Epidermal melanocyte (primary cell): ENCODE results near the gene AIFM3.
"Not testable (repeated sequence)": the region's sequence is repeated elsewhere in the genome, so short reads cannot be mapped to it uniquely, and the experiment has no call there.

ENCODE experiments used
- DNase-seq: peaks from one replicate; pipeline ENCODE4 v3.0.0; 2011; ENCODE audit warnings: low spot score; ENCODE audit not compliant: insufficient read length

Gene AIFM3

GRCh38 chr22:20957683-20958431 lies 9.2 kb upstream of the AIFM3 start:
- DNase-seq = no peak

DNA sequence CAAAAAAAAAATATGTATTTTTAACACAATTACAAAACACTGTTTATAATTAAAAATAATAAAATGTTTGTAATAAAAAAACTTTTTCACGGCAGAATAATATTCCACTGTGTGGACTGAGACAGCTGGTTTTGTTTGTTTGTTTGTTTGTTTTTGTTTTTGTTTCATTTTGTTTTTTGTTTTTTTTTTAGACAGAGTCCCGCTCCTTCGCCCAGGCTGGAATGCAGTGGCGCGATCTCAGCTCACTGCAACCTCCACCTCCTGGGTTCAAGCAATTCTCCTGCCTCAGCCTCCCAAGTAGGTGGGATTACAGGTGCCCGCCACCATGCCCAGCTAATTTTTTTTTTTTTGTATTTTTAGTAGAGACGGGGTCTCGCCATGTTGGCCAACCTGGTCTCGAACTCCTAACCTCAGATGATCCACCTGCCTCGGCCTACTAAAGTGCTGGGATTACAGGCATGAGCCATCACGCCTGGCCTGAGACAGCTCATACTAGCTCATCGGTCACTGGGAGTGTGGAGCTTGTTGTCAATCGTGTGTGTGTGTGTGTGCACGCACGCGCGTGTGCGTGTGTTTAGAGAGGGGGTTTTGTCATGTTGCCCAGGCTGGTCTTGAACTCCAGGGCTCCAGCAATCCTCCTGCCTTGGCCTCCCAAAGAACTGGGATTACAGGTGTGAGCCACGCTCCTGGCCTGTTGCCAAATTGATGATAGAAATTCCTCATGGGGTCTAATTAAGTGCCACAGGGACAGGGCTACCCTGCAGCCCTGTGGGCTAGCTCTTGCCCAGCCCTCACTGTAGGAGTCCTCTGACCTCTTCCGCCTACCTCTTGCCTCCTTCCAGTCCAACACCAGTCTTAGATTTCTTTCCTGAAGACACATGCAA lies 7.2 kb upstream of the AIFM3 start:
- no peak for DNase-seq

DNA sequence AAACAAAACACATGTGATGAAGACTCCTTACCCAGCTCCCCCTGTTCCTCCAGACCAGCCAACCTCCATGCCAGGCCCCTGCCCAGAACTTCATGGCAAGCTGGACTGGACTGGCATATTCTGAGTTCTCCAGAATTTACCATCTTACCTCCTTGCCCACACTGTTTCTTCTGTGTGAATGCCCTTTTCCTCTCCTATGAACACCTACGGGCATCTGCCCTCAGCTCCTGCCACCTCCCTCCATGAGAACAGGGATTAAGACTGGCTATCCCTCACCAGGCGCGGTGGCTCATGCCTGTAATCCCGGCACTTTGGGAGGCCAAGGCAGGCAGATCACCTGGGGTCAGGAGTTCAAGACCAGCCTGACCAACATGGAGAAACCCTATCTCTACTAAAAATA lies 6.4 kb upstream of the AIFM3 start:
- no peak for DNase-seq

- no peak for DNase-seq
These were observed 4.5 kb upstream of the AIFM3 start for GRCh38 chr22:20962491-20962945.

- no peak for DNase-seq
These were observed 3.6 kb upstream of the AIFM3 start for GRCh38 chr22:20963201-20964052.

GRCh38 chr22:20964090-20964798 lies 2.8 kb upstream of the AIFM3 start:
- DNase-seq = no peak

GRCh38 chr22:20964799-20965103 lies 2.3 kb upstream of the AIFM3 start:
- no peak for DNase-seq

DNA sequence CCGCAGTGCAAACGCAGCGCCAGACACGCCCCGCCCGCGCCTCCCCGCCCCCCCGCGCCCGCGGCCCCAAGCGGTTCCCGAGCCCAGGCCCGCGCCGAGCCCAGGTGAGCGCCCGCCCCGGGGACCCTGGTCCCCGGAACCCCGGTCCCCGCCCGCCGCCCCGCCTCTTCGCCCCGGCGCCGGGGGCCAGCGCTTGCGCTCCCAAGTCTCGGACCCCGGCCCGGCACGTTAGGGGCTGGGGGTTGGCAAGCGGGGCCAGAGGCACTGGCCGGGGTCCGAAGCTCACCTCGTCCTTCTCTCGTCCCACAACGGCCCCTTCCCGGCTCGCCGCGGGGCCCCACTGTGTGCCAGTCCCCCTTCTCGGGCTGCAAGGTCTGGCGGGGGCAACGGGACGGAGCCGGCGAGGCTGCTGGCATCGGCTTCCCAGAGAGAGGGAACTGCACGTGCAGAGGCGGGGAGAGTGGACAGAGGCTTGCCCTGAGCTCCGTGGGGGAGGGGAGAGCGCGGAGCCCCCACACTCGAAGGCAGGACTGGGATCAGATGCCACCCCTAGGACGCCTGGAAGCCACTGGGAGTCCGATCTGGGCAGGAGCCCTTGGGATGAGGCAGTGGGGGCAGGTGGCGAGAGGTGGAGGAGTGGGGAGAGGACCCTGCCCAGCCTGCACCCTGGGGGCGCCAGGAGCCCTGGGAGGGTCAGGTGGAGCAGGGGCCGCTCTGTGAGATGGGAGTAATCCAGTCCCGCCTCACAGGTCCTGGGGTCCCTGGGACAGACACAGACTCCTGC lies 1.8 kb upstream of the AIFM3 start:
- no peak for DNase-seq

DNA sequence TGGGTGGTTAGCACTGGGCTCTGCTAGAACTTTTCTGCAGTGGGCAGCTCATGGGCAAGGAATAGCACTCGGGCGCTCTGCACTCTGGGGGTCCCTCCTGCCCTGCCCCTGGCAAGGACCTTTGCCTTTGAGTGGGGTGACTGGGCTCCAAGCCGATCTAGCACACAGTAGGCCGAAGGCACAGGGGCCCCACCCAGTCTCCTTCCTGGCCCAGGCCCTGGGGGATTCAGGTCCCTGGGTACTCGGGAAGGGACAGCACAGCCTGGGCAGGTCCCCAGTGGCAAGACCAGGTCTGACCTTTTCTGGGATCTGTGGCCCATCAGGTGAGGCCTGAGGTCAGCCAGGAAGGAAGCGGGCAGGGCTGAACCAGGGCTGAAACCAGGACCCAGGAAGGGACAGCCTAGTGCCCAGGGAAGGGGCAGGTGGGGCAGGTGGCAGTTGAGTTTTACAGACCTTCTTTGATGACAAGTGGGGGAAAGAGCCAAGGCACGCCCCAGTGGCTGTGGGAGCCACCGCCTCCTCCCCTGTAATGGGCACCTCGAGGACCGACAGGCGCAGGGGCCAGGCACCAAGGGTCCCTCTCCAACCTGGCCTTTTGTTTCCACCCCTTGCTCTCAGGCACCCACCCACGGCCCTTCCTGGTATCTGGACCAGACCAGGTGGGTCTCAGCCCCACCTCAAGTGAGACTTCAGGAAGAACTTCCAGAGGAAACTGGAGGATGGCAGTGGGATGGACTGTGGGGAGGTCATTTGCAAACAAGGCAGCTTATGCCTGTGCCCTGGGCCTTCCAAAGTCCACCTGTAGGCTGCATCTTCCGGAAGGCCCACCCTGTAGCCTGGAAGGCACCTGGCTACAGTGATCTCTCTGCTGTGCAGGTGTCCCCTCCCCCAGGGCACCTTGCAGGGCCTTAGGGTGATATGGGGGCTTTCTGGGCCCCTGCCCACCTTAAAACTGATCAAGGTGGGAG lies 883 bp upstream of the AIFM3 start:
- DNase-seq = no peak

- DNase-seq = no peak
These were observed 699 bp downstream of the AIFM3 start for GRCh38 chr22:20967697-20968211.

DNA sequence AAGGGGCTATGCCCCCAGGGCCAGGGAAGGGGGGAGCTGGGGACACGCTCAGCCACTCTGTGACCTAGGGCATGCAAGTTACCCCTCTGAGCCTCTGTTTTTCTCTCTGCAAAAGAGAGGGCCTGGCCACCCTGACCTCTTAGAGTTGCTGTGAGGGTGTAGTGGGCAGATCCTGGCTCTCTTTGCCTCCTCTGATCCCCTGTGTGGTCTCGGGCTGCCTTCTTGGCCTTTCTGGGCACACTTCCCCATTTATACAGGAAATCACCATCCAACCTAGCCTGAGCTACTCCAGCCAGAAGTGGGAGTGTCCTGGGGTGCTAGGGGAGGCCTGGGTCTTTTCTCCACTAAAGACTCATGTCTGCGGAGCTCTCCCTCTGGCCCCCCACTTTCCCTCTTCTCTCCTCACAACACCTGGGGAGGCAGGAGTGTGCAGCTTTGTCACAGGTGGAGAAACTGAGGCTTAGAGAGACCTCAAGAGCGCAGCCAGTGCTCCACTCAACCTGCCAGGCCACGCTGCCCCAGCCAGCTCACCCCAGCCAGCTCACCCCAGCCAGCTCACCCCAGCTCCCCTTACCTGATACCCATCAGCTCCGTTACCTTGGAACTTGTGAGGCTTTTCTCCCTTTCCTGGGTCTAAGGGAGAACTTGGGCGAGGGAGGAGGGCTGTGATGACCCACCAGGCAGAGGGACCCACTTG lies 1.4 kb downstream of the AIFM3 start:
- DNase-seq = no peak

GRCh38 chr22:20970939-20971657 lies 4.0 kb downstream of the AIFM3 start:
- no peak for DNase-seq

GRCh38 chr22:20972014-20972694 lies 5.1 kb downstream of the AIFM3 start:
- DNase-seq = not testable (repeated sequence)

- DNase-seq = no peak
These were observed 6.0 kb downstream of the AIFM3 start for GRCh38 chr22:20972933-20973577.

- DNase-seq = no peak
These were observed 6.7 kb downstream of the AIFM3 start for GRCh38 chr22:20973634-20974286.

GRCh38 chr22:20974336-20974955 lies 7.4 kb downstream of the AIFM3 start:
- DNase-seq = no peak
